NCI-H226 (cell line): ENCODE results near the gene RBM28.

ENCODE experiments used
- DNase-seq: peaks from one replicate; pipeline ENCODE4 v3.0.0-alpha.2; 2015

Gene RBM28

GRCh38 chr7:128255271-128255670 is 88.4 kb downstream of the RBM28 start:
- DNase-seq: no peak

GRCh38 chr7:128254470-128254869 is 89.2 kb downstream of the RBM28 start:
- DNase-seq: no peak

- DNase-seq: no peak
Measured at GRCh38 chr7:128253701-128254100, 90.0 kb downstream of the RBM28 start.

- no peak for DNase-seq
Measured at GRCh38 chr7:128251337-128251736, 92.4 kb downstream of the RBM28 start.
